Breast epithelium (tissue), 3 donors: ENCODE results near the gene RPUSD3.

ENCODE experiments used
- POLR2AphosphoS5 ChIP-seq, 3 donors: sonication (generic); formaldehyde crosslinking; IDR thresholded peaks; one replicate each; pipeline ENCODE4 v1.6.1; 2017; ENCODE audit warnings: antibody characterized with exemption in 3 of 3
- TF ChIP-seq, protein P1 (sequence below), 3 donors: fragments of 450-650 bp; IDR thresholded peaks; one replicate each; pipeline ENCODE4 v1.5.1; 2016 to 2017; ENCODE audit warnings: antibody characterized with exemption in 3 of 3, mild to moderate bottlenecking in 3 of 3, moderate library complexity in 3 of 3

DNA sequence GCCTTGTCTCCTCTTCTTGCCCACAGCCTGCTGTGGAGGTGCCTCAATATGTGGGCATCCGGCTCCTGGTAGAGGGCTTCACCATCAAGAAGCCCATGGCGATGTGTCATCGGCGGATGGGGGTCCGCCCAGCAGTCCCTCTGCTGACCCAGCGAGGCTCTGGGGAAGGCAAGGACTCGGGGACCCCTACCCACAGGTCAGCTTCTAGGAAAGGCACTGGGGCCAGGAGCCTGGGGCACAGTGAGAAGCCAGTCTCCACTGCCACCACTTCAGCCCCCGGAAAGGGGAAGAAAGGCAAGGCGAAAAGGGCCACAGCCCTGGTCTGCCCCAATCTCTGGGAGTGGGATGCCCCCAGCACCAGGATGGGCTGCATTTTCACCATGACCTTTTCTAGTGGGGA lies 10.7 kb downstream of the RPUSD3 start:
- TF ChIP-seq, protein P1, sequence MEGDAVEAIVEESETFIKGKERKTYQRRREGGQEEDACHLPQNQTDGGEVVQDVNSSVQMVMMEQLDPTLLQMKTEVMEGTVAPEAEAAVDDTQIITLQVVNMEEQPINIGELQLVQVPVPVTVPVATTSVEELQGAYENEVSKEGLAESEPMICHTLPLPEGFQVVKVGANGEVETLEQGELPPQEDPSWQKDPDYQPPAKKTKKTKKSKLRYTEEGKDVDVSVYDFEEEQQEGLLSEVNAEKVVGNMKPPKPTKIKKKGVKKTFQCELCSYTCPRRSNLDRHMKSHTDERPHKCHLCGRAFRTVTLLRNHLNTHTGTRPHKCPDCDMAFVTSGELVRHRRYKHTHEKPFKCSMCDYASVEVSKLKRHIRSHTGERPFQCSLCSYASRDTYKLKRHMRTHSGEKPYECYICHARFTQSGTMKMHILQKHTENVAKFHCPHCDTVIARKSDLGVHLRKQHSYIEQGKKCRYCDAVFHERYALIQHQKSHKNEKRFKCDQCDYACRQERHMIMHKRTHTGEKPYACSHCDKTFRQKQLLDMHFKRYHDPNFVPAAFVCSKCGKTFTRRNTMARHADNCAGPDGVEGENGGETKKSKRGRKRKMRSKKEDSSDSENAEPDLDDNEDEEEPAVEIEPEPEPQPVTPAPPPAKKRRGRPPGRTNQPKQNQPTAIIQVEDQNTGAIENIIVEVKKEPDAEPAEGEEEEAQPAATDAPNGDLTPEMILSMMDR (IDR thresholded peaks at IDR 0.05): no peak
- TF ChIP-seq POLR2AphosphoS5 (IDR thresholded peaks at IDR 0.05): no peak
